Sigmoid colon (tissue), 4 donors: Measurements from ENCODE around the gene ZNF566.

Source experiments
- CTCF ChIP-seq, 4 experiments: fragments of 450-650 bp in 3 of 4; fragments of 200-600 bp in 1 of 4; IDR thresholded peaks; one replicate each; pipeline ENCODE4 v1.5.1; 2016 to 2019; ENCODE audit warnings: antibody characterized with exemption in 4 of 4, mild to moderate bottlenecking in 3 of 4, moderate library complexity in 2 of 4
- EP300 ChIP-seq, 4 donors: sonication (generic); formaldehyde crosslinking; IDR thresholded peaks; one replicate each; pipeline ENCODE4 v1.6.1; 2017; ENCODE audit warnings: antibody characterized with exemption in 4 of 4
- POLR2A ChIP-seq, 2 donors: fragments of 450-650 bp; IDR thresholded peaks; one replicate each; pipeline ENCODE4 v1.6.1; 2016; ENCODE audit warnings: antibody characterized with exemption in 2 of 2, mild to moderate bottlenecking in 2 of 2, moderate library complexity in 2 of 2
- POLR2AphosphoS5 ChIP-seq, 4 donors: sonication (generic); formaldehyde crosslinking; IDR thresholded peaks; one replicate each; pipeline ENCODE4 v1.6.1; 2017; ENCODE audit warnings: antibody characterized with exemption in 4 of 4

DNA sequence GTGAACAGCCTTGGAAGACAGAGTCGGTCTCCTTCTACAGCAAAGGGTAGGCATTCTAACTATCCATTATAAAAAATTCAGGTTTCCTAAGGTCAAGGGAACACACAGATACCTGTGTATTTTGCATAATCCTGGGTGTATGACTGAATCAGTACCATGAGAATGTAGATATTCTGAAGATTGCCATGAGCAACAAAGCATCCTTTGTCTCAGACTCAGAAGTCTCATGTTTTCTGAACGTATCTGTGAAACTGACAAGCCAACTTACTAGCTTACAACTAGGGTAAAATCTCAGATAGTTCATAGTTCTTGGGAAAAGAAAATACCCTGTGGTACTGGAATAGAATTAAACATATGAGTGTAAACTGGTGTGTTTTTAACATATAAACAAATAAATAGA lies 6.5 kb downstream of the ZNF566 start:
- no peak for TF ChIP-seq CTCF (IDR thresholded peaks at IDR 0.05)
- no peak for TF ChIP-seq POLR2A (IDR thresholded peaks at IDR 0.05)
- no peak for TF ChIP-seq EP300 (IDR thresholded peaks at IDR 0.05)
- TF ChIP-seq POLR2AphosphoS5 (IDR thresholded peaks at IDR 0.05) = no peak
